ENCODE data around the gene APBB2.

GRCh38 chr4:41014158-41014557, 200.2 kb downstream of the APBB2 start:
- TF ChIP-seq CSDC2 (CRISPR knock-in tag; IDR thresholded peaks at IDR 0.05) (no peak), CSRNP3 (CRISPR knock-in tag; IDR thresholded peaks at IDR 0.05) (no peak)

Measured in SK-N-SH treated with all-trans-retinoic acid at 6 μM for 48 hours (cell line).